ENCODE results near the gene STX1A.

- TF ChIP-seq EZH2 (IDR thresholded peaks at IDR 0.05; ENCODE audit: insufficient read depth, poor library complexity, severe bottlenecking) (no peak), EZH2phosphoT487 (IDR thresholded peaks at IDR 0.05; ENCODE audit: insufficient read depth, low read depth) (no peak)
Observed at GRCh38 chr7:73685311-73685710, 34.2 kb downstream of the STX1A start.
